ENCODE measurements around the gene SERGEF.

The SERGEF gene

DNA sequence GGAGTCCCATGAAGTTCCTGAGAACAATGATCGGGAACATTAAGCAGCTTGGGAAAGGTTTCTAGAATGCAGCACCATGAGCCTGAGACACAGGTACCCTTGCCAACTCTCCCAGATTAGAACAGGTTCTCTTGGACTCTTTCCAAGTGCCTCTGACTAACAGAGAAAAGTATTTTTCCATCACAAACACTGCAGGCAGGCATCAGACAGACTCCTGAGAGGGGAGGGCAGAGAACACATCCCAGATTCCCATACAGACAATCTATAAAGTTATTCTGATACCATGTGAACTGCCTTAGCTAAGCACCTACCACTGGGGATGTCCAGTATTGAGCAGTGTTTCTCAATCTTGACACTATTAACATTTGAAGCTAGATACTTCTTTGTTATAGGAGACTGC is 27.3 kb downstream of the SERGEF start:
- H3K9ac ChIP-seq (ENCODE audit: low read length in 5 of 5) = no peak overlapping the region
- no peaks in the 10 kb centered on the region for H3K27me3 ChIP-seq (ENCODE audit: control insufficient read depth in 5 of 5, insufficient read depth in 4 of 5, low read length in 5 of 5)
- no peak overlapping the region for H3K4me3 ChIP-seq (ENCODE audit: low read depth in 1 of 5, low read length in 5 of 5)
- H3K4me1 ChIP-seq (ENCODE audit: control insufficient read depth in 5 of 5, insufficient read depth in 5 of 5, low read length in 5 of 5) = no peaks in the 10 kb centered on the region
- no peaks in the 10 kb centered on the region for H3K9me3 ChIP-seq (ENCODE audit: control insufficient read depth in 5 of 5, low read length in 5 of 5)
- H3K27ac ChIP-seq (ENCODE audit: low read depth, low read length) = no peak overlapping the region
- H3K36me3 ChIP-seq (ENCODE audit: control insufficient read depth in 5 of 5, insufficient read depth in 5 of 5, low read length in 5 of 5) = peaks cover 23 to 37% (median 33%) of the 10 kb centered on the region in 5 donors

DNA sequence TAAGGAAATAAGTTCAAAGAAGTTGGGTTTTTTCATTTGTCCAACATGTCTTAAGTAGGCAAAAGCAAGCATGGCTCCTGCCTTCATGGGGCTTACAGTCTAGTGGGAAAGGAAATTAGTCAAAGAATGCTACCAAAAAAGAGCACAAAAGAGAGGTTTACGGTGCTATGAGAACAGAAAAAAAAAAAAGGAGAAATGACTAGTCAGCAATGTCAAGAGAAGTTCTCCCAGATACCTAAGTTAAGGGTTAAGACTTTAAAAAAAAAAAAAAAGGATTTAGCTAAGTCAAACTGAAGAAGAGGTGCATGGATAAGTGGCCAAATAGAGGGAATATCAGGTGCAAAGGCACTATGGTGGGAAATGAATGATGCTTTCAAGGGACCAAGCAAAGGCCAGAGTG is 29.3 kb downstream of the SERGEF start:
- Histone ChIP-seq H3K4me1 (ENCODE audit: control insufficient read depth in 5 of 5, insufficient read depth in 5 of 5, low read length in 5 of 5) (no peaks in the 10 kb centered on the region), H3K9me3 (ENCODE audit: control insufficient read depth in 5 of 5, low read length in 5 of 5) (no peaks in the 10 kb centered on the region), H3K4me3 (ENCODE audit: low read depth in 1 of 5, low read length in 5 of 5) (no peak overlapping the region), H3K27me3 (ENCODE audit: control insufficient read depth in 5 of 5, insufficient read depth in 4 of 5, low read length in 5 of 5) (no peaks in the 10 kb centered on the region), H3K9ac (ENCODE audit: low read length in 5 of 5) (no peak overlapping the region), H3K27ac (ENCODE audit: low read depth, low read length) (no peak overlapping the region), H3K36me3 (ENCODE audit: control insufficient read depth in 5 of 5, insufficient read depth in 5 of 5, low read length in 5 of 5) (peaks cover 20 to 37% (median 32%) of the 10 kb centered on the region in 5 donors)

DNA sequence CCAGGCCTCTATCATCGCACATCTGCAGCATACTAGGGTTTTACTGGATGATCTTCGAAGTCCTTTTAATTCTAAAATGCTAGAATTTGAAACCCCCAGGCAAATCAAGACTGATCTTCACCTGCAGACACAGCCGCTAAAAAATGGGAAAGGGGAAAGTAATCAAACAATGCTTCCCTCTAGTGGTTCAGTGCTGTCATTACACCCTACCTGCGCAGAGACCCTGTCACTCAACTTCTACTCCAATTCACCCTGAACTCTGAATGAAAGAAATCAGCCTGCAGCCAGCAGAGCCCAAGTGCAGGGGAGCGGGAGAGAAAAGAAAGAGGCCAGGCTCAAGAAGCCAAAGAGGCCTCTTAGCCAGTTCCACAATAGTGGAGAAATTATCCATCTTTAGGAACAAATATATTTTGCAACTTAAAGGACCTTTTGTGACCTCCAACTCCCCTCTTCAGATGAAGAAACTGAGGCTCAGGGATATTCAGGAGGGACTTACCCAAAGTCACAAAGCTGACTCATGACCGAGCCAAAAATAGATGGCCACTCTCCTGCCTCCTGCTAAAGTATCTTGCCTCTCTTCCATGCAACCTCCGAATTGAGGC is 33.0 kb downstream of the SERGEF start:
- Histone ChIP-seq H3K4me3 (ENCODE audit: low read depth in 1 of 5, low read length in 5 of 5) (no peak overlapping the region), H3K9me3 (ENCODE audit: control insufficient read depth in 5 of 5, low read length in 5 of 5) (no peaks in the 10 kb centered on the region), H3K4me1 (ENCODE audit: control insufficient read depth in 5 of 5, insufficient read depth in 5 of 5, low read length in 5 of 5) (no peaks in the 10 kb centered on the region), H3K27me3 (ENCODE audit: control insufficient read depth in 5 of 5, insufficient read depth in 4 of 5, low read length in 5 of 5) (no peaks in the 10 kb centered on the region), H3K36me3 (ENCODE audit: control insufficient read depth in 5 of 5, insufficient read depth in 5 of 5, low read length in 5 of 5) (peaks cover 2 to 10% (median 4%) of the 10 kb centered on the region in 5 donors), H3K9ac (ENCODE audit: low read length in 5 of 5) (no peak overlapping the region), H3K27ac (ENCODE audit: low read depth, low read length) (no peak overlapping the region)

DNA sequence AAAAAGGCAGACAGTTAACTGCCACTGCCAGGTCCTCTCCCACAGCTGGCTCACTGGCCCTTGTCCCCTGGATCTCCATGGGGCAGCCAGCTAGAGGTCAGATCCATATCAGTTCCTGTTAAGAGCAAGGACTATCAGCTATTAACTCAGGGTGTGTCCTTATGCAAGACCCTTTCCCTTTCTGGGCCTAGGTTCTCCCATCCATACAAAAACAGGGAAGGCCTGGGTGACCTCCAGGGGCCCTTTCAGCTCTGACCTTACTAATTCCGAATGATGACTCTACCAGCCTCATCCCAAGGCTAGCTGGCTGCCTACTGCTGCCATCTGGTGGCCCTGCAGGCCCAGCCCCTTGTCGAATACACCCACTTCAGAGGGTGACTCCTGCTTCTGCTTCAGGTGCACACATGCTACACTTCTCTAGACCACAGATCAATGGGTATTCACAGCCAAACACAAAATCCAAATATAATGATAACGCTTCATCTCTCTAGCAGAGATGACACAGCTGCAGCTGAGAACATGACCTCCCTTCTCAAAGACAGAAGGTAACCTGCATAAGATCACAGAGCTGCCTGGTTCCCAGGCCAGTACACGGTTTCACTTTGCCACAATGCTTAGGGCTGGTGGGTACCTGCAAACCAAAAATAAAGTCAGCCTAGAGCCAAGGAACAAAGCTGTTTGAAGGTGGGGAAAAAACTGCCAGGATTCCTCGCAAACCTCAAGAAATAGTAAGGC is 34.1 kb downstream of the SERGEF start:
- Histone ChIP-seq H3K4me3 (ENCODE audit: low read depth in 1 of 5, low read length in 5 of 5) (no peak overlapping the region), H3K36me3 (ENCODE audit: control insufficient read depth in 5 of 5, insufficient read depth in 5 of 5, low read length in 5 of 5) (peaks cover 0 to 10% (median 4%) of the 10 kb centered on the region in 5 donors), H3K4me1 (ENCODE audit: control insufficient read depth in 5 of 5, insufficient read depth in 5 of 5, low read length in 5 of 5) (no peaks in the 10 kb centered on the region), H3K9me3 (ENCODE audit: control insufficient read depth in 5 of 5, low read length in 5 of 5) (no peaks in the 10 kb centered on the region), H3K27ac (ENCODE audit: low read depth, low read length) (no peak overlapping the region), H3K9ac (ENCODE audit: low read length in 5 of 5) (no peak overlapping the region), H3K27me3 (ENCODE audit: control insufficient read depth in 5 of 5, insufficient read depth in 4 of 5, low read length in 5 of 5) (no peaks in the 10 kb centered on the region)

DNA sequence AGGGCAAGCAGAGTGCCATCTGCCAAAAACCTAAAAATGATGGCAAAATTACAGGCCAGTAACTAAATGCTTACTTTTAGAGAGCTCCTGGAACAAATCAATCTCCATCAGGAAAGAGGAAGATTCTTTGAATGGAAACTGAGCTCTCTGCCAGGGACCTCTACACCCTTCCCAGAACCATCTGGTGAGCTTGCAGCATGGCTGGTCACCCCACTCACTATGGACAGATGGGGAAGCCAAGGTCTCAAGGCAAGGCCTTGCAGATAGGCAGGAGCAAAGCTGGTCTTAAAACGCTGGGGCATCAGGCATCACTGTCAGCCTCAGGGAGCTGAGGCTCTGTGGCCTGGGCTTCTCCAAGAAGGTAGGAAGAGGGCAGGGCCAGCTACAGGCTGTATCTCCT is 36.2 kb downstream of the SERGEF start:
- Histone ChIP-seq H3K27me3 (ENCODE audit: control insufficient read depth in 5 of 5, insufficient read depth in 4 of 5, low read length in 5 of 5) (no peaks in the 10 kb centered on the region), H3K36me3 (ENCODE audit: control insufficient read depth in 5 of 5, insufficient read depth in 5 of 5, low read length in 5 of 5) (peaks cover 6 to 16% (median 9%) of the 10 kb centered on the region in 5 donors), H3K4me3 (ENCODE audit: low read depth in 1 of 5, low read length in 5 of 5) (no peak overlapping the region), H3K4me1 (ENCODE audit: control insufficient read depth in 5 of 5, insufficient read depth in 5 of 5, low read length in 5 of 5) (no peaks in the 10 kb centered on the region), H3K27ac (ENCODE audit: low read depth, low read length) (no peak overlapping the region), H3K9me3 (ENCODE audit: control insufficient read depth in 5 of 5, low read length in 5 of 5) (no peaks in the 10 kb centered on the region), H3K9ac (ENCODE audit: low read length in 5 of 5) (no peak overlapping the region)

DNA sequence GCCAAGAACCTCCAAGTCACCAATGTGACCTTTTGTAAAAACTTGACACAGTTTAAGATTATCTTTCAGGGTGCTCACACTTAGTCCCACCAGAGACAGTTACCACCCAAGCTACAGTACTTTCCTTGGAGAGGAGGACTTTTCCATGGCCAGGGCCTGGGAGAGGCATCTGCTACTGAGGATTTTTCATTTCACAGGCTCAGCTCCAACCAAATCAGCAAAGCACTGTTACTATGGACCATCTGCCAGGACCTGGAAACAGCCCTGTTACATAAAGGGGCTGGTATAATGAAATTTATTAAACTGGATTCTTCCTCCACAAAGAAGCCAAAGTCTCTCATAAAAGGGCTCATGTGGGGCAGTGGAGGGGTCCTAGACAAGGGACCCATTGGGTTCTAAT is 38.6 kb downstream of the SERGEF start:
- no peak overlapping the region for H3K27ac ChIP-seq (ENCODE audit: low read depth, low read length)
- H3K36me3 ChIP-seq (ENCODE audit: control insufficient read depth in 5 of 5, insufficient read depth in 5 of 5, low read length in 5 of 5) = peaks cover 5 to 19% (median 8%) of the 10 kb centered on the region in 5 donors
- H3K4me1 ChIP-seq (ENCODE audit: control insufficient read depth in 5 of 5, insufficient read depth in 5 of 5, low read length in 5 of 5) = no peaks in the 10 kb centered on the region
- H3K4me3 ChIP-seq (ENCODE audit: low read depth in 1 of 5, low read length in 5 of 5) = no peak overlapping the region
- H3K27me3 ChIP-seq (ENCODE audit: control insufficient read depth in 5 of 5, insufficient read depth in 4 of 5, low read length in 5 of 5) = no peaks in the 10 kb centered on the region
- no peaks in the 10 kb centered on the region for H3K9me3 ChIP-seq (ENCODE audit: control insufficient read depth in 5 of 5, low read length in 5 of 5)
- no peak overlapping the region for H3K9ac ChIP-seq (ENCODE audit: low read length in 5 of 5)

DNA sequence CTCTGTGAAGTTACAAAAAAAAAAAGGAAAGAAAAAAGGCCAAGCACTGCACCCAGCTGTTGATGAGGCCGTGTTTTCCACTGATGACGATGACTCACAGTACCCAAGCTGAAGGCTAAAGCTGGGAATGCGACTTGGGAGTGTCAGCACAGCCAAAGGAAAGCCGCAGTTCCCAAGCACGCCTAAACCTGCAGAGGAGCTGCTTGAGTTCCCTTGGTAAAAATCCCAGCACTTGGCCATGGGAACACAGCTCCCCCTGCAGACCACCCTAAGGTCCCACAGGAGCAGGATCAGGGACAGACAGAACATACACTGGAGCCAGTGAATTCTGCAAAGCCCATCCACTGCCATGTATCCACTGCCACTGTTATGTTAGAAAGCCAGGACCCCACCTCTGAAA is 39.9 kb downstream of the SERGEF start:
- H3K36me3 ChIP-seq (ENCODE audit: control insufficient read depth in 5 of 5, insufficient read depth in 5 of 5, low read length in 5 of 5) = peaks cover 5 to 19% (median 13%) of the 10 kb centered on the region in 5 donors
- H3K9me3 ChIP-seq (ENCODE audit: control insufficient read depth in 5 of 5, low read length in 5 of 5) = no peaks in the 10 kb centered on the region
- no peaks in the 10 kb centered on the region for H3K27me3 ChIP-seq (ENCODE audit: control insufficient read depth in 5 of 5, insufficient read depth in 4 of 5, low read length in 5 of 5)
- no peak overlapping the region for H3K4me3 ChIP-seq (ENCODE audit: low read depth in 1 of 5, low read length in 5 of 5)
- H3K27ac ChIP-seq (ENCODE audit: low read depth, low read length) = no peak overlapping the region
- H3K9ac ChIP-seq (ENCODE audit: low read length in 5 of 5) = no peak overlapping the region
- H3K4me1 ChIP-seq (ENCODE audit: control insufficient read depth in 5 of 5, insufficient read depth in 5 of 5, low read length in 5 of 5) = no peaks in the 10 kb centered on the region

DNA sequence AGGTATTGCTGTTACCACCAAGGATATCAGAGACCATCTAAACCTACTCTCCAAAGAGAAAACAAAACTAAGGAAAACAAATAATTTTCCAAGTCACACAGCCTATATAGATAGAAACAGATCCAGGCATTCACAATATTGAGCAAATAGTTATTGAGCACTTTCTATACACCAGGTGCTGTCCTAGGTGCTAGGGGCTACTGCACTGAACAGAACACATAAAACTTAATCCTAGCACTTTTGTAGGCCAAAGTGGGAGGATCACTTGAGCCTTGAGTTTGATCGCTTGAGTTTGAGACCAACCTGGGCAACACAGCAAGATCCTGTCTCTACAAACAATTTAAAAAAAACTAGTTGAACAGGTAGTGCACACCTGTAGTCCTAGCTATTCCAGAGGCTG is 44.6 kb downstream of the SERGEF start:
- no peak overlapping the region for H3K4me3 ChIP-seq (ENCODE audit: low read depth in 1 of 5, low read length in 5 of 5)
- no peaks in the 10 kb centered on the region for H3K4me1 ChIP-seq (ENCODE audit: control insufficient read depth in 5 of 5, insufficient read depth in 5 of 5, low read length in 5 of 5)
- no peaks in the 10 kb centered on the region for H3K9me3 ChIP-seq (ENCODE audit: control insufficient read depth in 5 of 5, low read length in 5 of 5)
- no peak overlapping the region for H3K9ac ChIP-seq (ENCODE audit: low read length in 5 of 5)
- peaks cover 6 to 19% (median 16%) of the 10 kb centered on the region in 5 donors for H3K36me3 ChIP-seq (ENCODE audit: control insufficient read depth in 5 of 5, insufficient read depth in 5 of 5, low read length in 5 of 5)
- no peaks in the 10 kb centered on the region for H3K27me3 ChIP-seq (ENCODE audit: control insufficient read depth in 5 of 5, insufficient read depth in 4 of 5, low read length in 5 of 5)
- no peak overlapping the region for H3K27ac ChIP-seq (ENCODE audit: low read depth, low read length)

DNA sequence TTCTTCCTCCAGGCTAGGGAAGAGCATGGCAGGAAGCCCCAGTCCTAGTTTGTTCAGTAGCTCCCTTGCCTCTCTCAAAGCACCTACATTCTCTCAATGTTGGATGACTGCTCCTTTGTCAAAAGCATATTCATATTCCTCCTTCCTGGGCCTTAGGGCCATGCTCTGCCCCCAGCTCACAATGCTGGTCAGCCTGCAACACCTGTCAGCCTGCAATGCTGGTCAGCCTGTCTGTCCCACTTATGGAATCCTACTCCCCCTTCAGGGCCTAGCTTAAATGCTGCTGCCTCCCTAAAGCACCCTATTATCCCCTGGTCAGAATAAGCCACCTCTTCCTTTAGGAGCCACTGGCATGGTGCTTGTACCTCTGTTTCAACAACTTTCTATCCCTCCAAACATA is 45.2 kb downstream of the SERGEF start:
- Histone ChIP-seq H3K27me3 (ENCODE audit: control insufficient read depth in 5 of 5, insufficient read depth in 4 of 5, low read length in 5 of 5) (no peaks in the 10 kb centered on the region), H3K4me1 (ENCODE audit: control insufficient read depth in 5 of 5, insufficient read depth in 5 of 5, low read length in 5 of 5) (no peaks in the 10 kb centered on the region), H3K4me3 (ENCODE audit: low read depth in 1 of 5, low read length in 5 of 5) (no peak overlapping the region), H3K27ac (ENCODE audit: low read depth, low read length) (no peak overlapping the region), H3K9ac (ENCODE audit: low read length in 5 of 5) (no peak overlapping the region), H3K9me3 (ENCODE audit: control insufficient read depth in 5 of 5, low read length in 5 of 5) (no peaks in the 10 kb centered on the region), H3K36me3 (ENCODE audit: control insufficient read depth in 5 of 5, insufficient read depth in 5 of 5, low read length in 5 of 5) (peaks cover 6 to 19% (median 15%) of the 10 kb centered on the region in 5 donors)

DNA sequence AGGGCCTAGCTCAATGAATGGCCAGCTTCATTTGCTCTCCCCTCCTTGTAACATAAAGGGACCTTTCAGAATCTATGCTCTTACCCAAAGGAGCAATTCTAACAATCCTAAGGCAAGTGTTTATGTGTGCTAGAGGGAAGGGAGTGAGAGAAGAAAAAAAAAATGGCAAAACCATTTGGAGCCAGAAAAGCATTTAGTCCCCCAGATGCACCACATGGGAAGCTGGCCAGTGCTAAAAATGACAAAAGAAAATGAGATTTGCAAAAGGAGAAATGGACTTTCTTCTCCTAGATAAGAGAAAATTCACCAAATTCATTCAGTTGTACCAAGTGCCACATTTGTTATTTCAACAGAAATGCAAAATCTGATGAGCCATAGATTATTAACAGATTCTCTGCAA is 52.8 kb downstream of the SERGEF start:
- no peaks in the 10 kb centered on the region for H3K4me1 ChIP-seq (ENCODE audit: control insufficient read depth in 5 of 5, insufficient read depth in 5 of 5, low read length in 5 of 5)
- H3K36me3 ChIP-seq (ENCODE audit: control insufficient read depth in 5 of 5, insufficient read depth in 5 of 5, low read length in 5 of 5) = peaks cover 24 to 48% (median 28%) of the 10 kb centered on the region in 5 donors
- H3K9ac ChIP-seq (ENCODE audit: low read length in 5 of 5) = no peak overlapping the region
- no peaks in the 10 kb centered on the region for H3K9me3 ChIP-seq (ENCODE audit: control insufficient read depth in 5 of 5, low read length in 5 of 5)
- no peak overlapping the region for H3K4me3 ChIP-seq (ENCODE audit: low read depth in 1 of 5, low read length in 5 of 5)
- H3K27me3 ChIP-seq (ENCODE audit: control insufficient read depth in 5 of 5, insufficient read depth in 4 of 5, low read length in 5 of 5) = no peaks in the 10 kb centered on the region
- H3K27ac ChIP-seq (ENCODE audit: low read depth, low read length) = no peak overlapping the region

All from subcutaneous abdominal adipose tissue (tissue), 5 donors.